HepG2 (cell line): ENCODE data around the gene CD207. TPM values are rescaled to one million over a fixed set of nuclear protein-coding genes. Genes with fewer than 3 reads are reported as not detected.

Source experiments
- CEBPG ChIP-seq: IDR thresholded peaks from 2 replicates; pipeline ENCODE4 v1.6.1; 2016
- CREM ChIP-seq, 2 experiments: sonication (generic) in 1 of 2; formaldehyde crosslinking in 1 of 2; IDR thresholded peaks; 2 replicates each; pipeline versions ENCODE4 v1.4.0 to v1.6.1; 2016 to 2020; ENCODE audit warnings: antibody characterized with exemption in 1 of 2, mild to moderate bottlenecking in 1 of 2, missing genetic modification reagents in 1 of 2
- ELF4 ChIP-seq: sonication (generic); formaldehyde crosslinking; IDR thresholded peaks from 2 replicates; pipeline ENCODE4 v1.5.0; 2020; ENCODE audit warnings: missing genetic modification reagents, mild to moderate bottlenecking, moderate library complexity, borderline replicate concordance
- GFI1 ChIP-seq: sonication (generic); formaldehyde crosslinking; IDR thresholded peaks from 2 replicates; pipeline ENCODE4 v1.5.0; 2020; ENCODE audit warnings: missing genetic modification reagents, mild to moderate bottlenecking, borderline replicate concordance
- JUND ChIP-seq: sonication (generic); formaldehyde crosslinking; IDR thresholded peaks from 2 replicates; pipeline ENCODE4 v1.8.0; 2022; ENCODE audit warnings: mild to moderate bottlenecking, missing genetic modification reagents
- KMT2A ChIP-seq: sonication (generic); formaldehyde crosslinking; IDR thresholded peaks from 2 replicates; pipeline ENCODE4 v1.4.0; 2020; ENCODE audit warnings: missing genetic modification reagents
- KMT2B ChIP-seq: IDR thresholded peaks from 2 replicates; pipeline ENCODE4 v1.6.1; 2016; ENCODE audit warnings: missing genetic modification reagents, missing compliant biosample characterization
- NR2F2 ChIP-seq: IDR thresholded peaks from 2 replicates; pipeline ENCODE4 v1.6.1; 2012; ENCODE audit warnings: low read depth, inconsistent platforms, borderline replicate concordance
- RFX1 ChIP-seq: fragments of 450-650 bp; IDR thresholded peaks from 2 replicates; pipeline ENCODE4 v1.6.1; 2017
- RFX3 ChIP-seq: IDR thresholded peaks from 2 replicates; pipeline ENCODE4 v1.6.1; 2016; ENCODE audit warnings: missing biosample characterization, missing genetic modification reagents
- RNF2 ChIP-seq: fragments of 450-650 bp; conservative IDR thresholded peaks from 2 replicates; pipeline ENCODE4 v1.6.1; 2016; ENCODE audit warnings: low read depth
- SAFB2 ChIP-seq: sonication (generic); formaldehyde crosslinking; IDR thresholded peaks from 2 replicates; pipeline ENCODE4 v1.5.1; 2020; ENCODE audit warnings: missing genetic modification reagents, low read depth, mild to moderate bottlenecking, borderline replicate concordance
- SP140L ChIP-seq: sonication (generic); formaldehyde crosslinking; IDR thresholded peaks from 2 replicates; pipeline ENCODE4 v1.4.0; 2020; ENCODE audit warnings: missing genetic modification reagents, borderline replicate concordance
- SPEN ChIP-seq: sonication (generic); formaldehyde crosslinking; IDR thresholded peaks from 2 replicates; pipeline ENCODE4 v1.5.1; 2020; ENCODE audit warnings: low read depth, mild to moderate bottlenecking, missing genetic modification reagents
- TBL1XR1 ChIP-seq: fragments of 150-350 bp; IDR thresholded peaks from 2 replicates; pipeline ENCODE4 v1.6.1; 2014; ENCODE audit warnings: borderline replicate concordance, low read length; ENCODE audit not compliant: partially characterized antibody
- TCF12 ChIP-seq, 2 experiments: fragments of 450-650 bp in 1 of 2; sonication (generic) in 1 of 2; formaldehyde crosslinking in 1 of 2; IDR thresholded peaks; 2 replicates each; pipeline versions ENCODE4 v1.6.1 to v1.8.0; 2017 to 2022; ENCODE audit warnings: antibody characterized with exemption in 1 of 2, mild to moderate bottlenecking in 1 of 2, missing genetic modification reagents in 1 of 2, moderate library complexity in 1 of 2
- ZNF274 ChIP-seq: sonication (generic); formaldehyde crosslinking; IDR thresholded peaks from 2 replicates; pipeline ENCODE4 v1.5.1; 2020; ENCODE audit warnings: mild to moderate bottlenecking, missing genetic modification reagents
- ZNF605 ChIP-seq: sonication (generic); formaldehyde crosslinking; IDR thresholded peaks from 2 replicates; pipeline ENCODE4 v1.8.0; 2022; ENCODE audit warnings: mild to moderate bottlenecking, missing genetic modification reagents
- polyA plus RNA-seq, 8 experiments: library from polyadenylated mRNA; depleted of rRNA in 3 of 8; stranded (reverse) in 7 of 8; unstranded in 1 of 8; fragments of >200 nt; fragmentation: Illumina TruSeq in 4 of 8; extraction: Trizol in 4 of 8; gene quantifications; 2 replicates each; pipeline versions ENCODE4 v1.2.1 to v1.2.3, GENCODE V29; 2011 to 2016; ENCODE audit warnings: low read depth in 4 of 8, missing spikeins in 1 of 8, mixed read lengths in 1 of 8; ENCODE audit not compliant: insufficient read depth in 1 of 8
- total RNA-seq, 5 experiments: library from RNA; depleted of rRNA; stranded (reverse); fragments of >200 nt; fragmentation: Illumina TruSeq; extraction: Trizol; gene quantifications; 2 replicates each; pipeline ENCODE4 v1.2.3, GENCODE V29; 2016; ENCODE audit warnings: low read depth in 1 of 5
- TF ChIP-seq, protein P1 (sequence below): sonication (generic); formaldehyde crosslinking; IDR thresholded peaks from 2 replicates; pipeline ENCODE4 v1.5.0; 2020; ENCODE audit warnings: missing genetic modification reagents
- TF ChIP-seq, protein P2 (sequence below): sonication (generic); formaldehyde crosslinking; IDR thresholded peaks from 2 replicates; pipeline ENCODE4 v1.5.0; 2020; ENCODE audit warnings: mild to moderate bottlenecking, missing genetic modification reagents
- TF ChIP-seq, protein P3 (sequence below): sonication (generic); formaldehyde crosslinking; IDR thresholded peaks from 2 replicates; pipeline ENCODE4 v1.8.0; 2023; ENCODE audit warnings: mild to moderate bottlenecking, missing genetic modification reagents
- TF ChIP-seq, protein P4 (sequence below): sonication (generic); formaldehyde crosslinking; IDR thresholded peaks from 2 replicates; pipeline ENCODE4 v1.8.1; 2023; ENCODE audit warnings: mild to moderate bottlenecking, missing genetic modification reagents
- TF ChIP-seq, protein P5 (sequence below): sonication (generic); formaldehyde crosslinking; IDR thresholded peaks from 2 replicates; pipeline ENCODE4 v1.9.0; 2022; ENCODE audit warnings: missing genetic modification reagents, mild to moderate bottlenecking, borderline replicate concordance

Gene CD207
- total and polyA plus RNA-seq, 2 of the 13 experiments (the other 11 are each of a cell fraction or from before 2014, with no cell fraction given), result 0.09 to 0.15 TPM

DNA sequence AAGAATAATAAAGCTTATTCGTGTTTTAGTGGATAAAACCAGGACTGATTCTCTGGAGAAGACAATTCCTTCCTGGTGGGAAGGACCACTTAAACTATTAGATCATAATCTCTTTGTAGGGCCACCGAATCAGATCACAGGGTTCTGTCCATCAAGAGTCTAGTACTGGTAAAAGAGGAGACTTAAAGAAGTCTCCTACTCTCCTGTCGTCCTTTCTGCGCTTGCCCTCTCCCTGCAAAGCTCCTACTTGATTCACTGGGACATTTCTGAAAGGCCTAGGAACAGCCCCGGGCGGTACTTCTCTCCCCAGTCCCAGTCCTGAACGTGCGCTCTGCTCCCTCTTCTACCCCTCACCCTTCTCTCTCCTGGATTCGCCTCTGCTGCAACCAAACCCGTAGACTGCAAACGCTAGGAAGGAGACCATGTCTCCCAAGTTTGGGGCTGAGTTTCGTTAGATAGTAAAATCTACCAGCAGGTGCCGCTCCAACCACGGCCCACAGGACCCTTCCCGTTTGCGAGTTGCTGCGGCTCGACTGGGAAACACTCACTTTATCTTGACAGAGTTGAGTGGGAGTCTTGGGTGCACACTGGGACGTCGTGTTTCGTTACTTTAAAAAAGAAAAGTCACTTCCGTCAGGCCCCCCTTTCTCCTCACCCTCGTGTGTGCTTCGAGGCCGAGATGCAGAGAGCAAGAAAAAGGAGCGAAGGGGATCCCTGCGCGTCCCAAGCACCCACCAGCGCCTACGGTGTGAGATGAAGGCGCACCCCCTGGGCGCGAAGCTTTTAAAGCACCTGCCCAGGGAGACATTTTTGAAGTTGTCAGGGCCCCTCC, 46.1 kb downstream of the CD207 start (continued):
- TF ChIP-seq, protein P1, sequence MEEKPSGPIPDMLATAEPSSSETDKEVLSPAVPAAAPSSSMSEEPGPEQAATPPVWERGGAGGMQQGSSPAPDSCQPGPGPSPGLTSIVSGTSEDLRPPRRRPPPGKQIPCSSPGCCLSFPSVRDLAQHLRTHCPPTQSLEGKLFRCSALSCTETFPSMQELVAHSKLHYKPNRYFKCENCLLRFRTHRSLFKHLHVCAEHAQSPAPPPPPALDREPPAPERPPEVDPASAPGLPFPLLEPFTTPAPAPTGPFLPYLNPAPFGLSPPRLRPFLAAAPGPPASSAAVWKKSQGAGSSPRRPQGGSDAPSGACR (CRISPR knock-in tag), result no peak
- 0 out of 2 replicates have a peak, but pooled peaks have one; percentile 68 for TF ChIP-seq SP140L (CRISPR knock-in tag)
- peak; percentile 12; the same call in 1 of the 2 replicates for TF ChIP-seq NR2F2
- TF ChIP-seq RFX1, result no peak
- no peak for TF ChIP-seq GFI1 (CRISPR knock-in tag)
- TF ChIP-seq, protein P2, sequence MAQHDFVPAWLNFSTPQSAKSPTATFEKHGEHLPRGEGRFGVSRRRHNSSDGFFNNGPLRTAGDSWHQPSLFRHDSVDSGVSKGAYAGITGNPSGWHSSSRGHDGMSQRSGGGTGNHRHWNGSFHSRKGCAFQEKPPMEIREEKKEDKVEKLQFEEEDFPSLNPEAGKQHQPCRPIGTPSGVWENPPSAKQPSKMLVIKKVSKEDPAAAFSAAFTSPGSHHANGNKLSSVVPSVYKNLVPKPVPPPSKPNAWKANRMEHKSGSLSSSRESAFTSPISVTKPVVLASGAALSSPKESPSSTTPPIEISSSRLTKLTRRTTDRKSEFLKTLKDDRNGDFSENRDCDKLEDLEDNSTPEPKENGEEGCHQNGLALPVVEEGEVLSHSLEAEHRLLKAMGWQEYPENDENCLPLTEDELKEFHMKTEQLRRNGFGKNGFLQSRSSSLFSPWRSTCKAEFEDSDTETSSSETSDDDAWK (CRISPR knock-in tag), result no peak
- TF ChIP-seq, protein P3, sequence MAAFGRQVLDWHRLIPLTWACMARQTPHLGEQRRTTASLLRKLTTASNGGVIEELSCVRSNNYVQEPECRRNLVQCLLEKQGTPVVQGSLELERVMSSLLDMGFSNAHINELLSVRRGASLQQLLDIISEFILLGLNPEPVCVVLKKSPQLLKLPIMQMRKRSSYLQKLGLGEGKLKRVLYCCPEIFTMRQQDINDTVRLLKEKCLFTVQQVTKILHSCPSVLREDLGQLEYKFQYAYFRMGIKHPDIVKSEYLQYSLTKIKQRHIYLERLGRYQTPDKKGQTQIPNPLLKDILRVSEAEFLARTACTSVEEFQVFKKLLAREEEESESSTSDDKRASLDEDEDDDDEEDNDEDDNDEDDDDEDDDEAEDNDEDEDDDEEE (CRISPR knock-in tag), result peak; percentile 72; the same call in 1 of the 2 replicates
- TF ChIP-seq ZNF274 (CRISPR knock-in tag), result no peak
- 0 out of 2 replicates have a peak, but pooled peaks have one; percentile 15 for TF ChIP-seq KMT2A (CRISPR knock-in tag)
- TF ChIP-seq SAFB2, result 0 out of 2 replicates have a peak, but pooled peaks have one; percentile 47
- no peak for TF ChIP-seq TCF12 (IDR thresholded peaks at IDR 0.05)
- TF ChIP-seq TCF12 (CRISPR knock-in tag; IDR thresholded peaks at IDR 0.05), result no peak
- TF ChIP-seq, protein P4, sequence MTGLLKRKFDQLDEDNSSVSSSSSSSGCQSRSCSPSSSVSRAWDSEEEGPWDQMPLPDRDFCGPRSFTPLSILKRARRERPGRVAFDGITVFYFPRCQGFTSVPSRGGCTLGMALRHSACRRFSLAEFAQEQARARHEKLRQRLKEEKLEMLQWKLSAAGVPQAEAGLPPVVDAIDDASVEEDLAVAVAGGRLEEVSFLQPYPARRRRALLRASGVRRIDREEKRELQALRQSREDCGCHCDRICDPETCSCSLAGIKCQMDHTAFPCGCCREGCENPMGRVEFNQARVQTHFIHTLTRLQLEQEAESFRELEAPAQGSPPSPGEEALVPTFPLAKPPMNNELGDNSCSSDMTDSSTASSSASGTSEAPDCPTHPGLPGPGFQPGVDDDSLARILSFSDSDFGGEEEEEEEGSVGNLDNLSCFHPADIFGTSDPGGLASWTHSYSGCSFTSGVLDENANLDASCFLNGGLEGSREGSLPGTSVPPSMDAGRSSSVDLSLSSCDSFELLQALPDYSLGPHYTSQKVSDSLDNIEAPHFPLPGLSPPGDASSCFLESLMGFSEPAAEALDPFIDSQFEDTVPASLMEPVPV (CRISPR knock-in tag), result 0 out of 2 replicates have a peak, but pooled peaks have one; percentile 47
- TF ChIP-seq RNF2, result no peak
- no peak for TF ChIP-seq JUND
- 0 out of 2 replicates have a peak, but pooled peaks have one; percentile 64 for TF ChIP-seq ZNF605 (CRISPR knock-in tag)
- no peak for TF ChIP-seq CREM (IDR thresholded peaks at IDR 0.05)
- TF ChIP-seq CREM (CRISPR knock-in tag; IDR thresholded peaks at IDR 0.05), result no peak
- TF ChIP-seq, protein P5, sequence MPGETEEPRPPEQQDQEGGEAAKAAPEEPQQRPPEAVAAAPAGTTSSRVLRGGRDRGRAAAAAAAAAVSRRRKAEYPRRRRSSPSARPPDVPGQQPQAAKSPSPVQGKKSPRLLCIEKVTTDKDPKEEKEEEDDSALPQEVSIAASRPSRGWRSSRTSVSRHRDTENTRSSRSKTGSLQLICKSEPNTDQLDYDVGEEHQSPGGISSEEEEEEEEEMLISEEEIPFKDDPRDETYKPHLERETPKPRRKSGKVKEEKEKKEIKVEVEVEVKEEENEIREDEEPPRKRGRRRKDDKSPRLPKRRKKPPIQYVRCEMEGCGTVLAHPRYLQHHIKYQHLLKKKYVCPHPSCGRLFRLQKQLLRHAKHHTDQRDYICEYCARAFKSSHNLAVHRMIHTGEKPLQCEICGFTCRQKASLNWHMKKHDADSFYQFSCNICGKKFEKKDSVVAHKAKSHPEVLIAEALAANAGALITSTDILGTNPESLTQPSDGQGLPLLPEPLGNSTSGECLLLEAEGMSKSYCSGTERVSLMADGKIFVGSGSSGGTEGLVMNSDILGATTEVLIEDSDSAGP, result peak; percentile 53
- peak; percentile 55; the same call in 1 of the 2 replicates for TF ChIP-seq KMT2B (CRISPR knock-in tag)
- TF ChIP-seq ELF4 (CRISPR knock-in tag), result no peak
- TF ChIP-seq SPEN (CRISPR knock-in tag), result 0 out of 2 replicates have a peak, but pooled peaks have one; percentile 25
- TF ChIP-seq TBL1XR1, result no peak
- TF ChIP-seq RFX3 (CRISPR knock-in tag), result no peak
- peak; percentile 51 for TF ChIP-seq CEBPG (CRISPR knock-in tag)
